B cell (primary cell): ENCODE data around the gene HSPB6.
A peak's percentile ranks its signal among the peaks of the same experiment; 100 is the strongest.

Source experiments
- CTCF ChIP-seq: fragments of 200-600 bp; IDR thresholded peaks from one replicate; pipeline ENCODE4 v1.8.0; 2022; ENCODE audit warnings: antibody characterized with exemption, mild to moderate bottlenecking
- EZH2 ChIP-seq: IDR thresholded peaks from 2 replicates; pipeline ENCODE4 v1.6.1; 2012; ENCODE audit warnings: borderline replicate concordance, low read depth, mild to moderate bottlenecking, moderate library complexity, low read length; ENCODE audit not compliant: insufficient read depth, poor library complexity, severe bottlenecking

GRCh38 chr19:35716801-35717664 is 39.8 kb downstream of the HSPB6 start:
- TF ChIP-seq CTCF: peak; percentile 90
- TF ChIP-seq EZH2: no peak
